H9 (cell line): ENCODE results near the gene C17orf75. TPM values are rescaled to one million over a fixed set of nuclear protein-coding genes. Genes with fewer than 3 reads are reported as not detected.

Source experiments
- DNase-seq: peaks from one replicate; pipeline ENCODE4 v3.0.0-alpha.2; 2017
- H2AFZ ChIP-seq: one replicate; pipeline ENCODE4 v1.6.1; 2013; ENCODE audit warnings: mild to moderate bottlenecking, low read length, control low read depth, moderate library complexity
- H2AK5ac ChIP-seq: 2 replicates; pipeline ENCODE4 v1.6.1; 2013; ENCODE audit warnings: low read length, control low read depth, mixed read lengths; ENCODE audit not compliant: insufficient read length
- H2BK120ac ChIP-seq: one replicate; pipeline ENCODE4 v1.6.1; 2013; ENCODE audit warnings: low read depth, mild to moderate bottlenecking, low read length, control low read depth, inconsistent platforms; ENCODE audit not compliant: poor library complexity, severe bottlenecking
- H2BK12ac ChIP-seq: 2 replicates; pipeline ENCODE4 v1.6.1; 2013; ENCODE audit warnings: low read length, control low read depth, mixed read lengths, low read depth; ENCODE audit not compliant: insufficient read length
- H2BK15ac ChIP-seq: 2 replicates; pipeline ENCODE4 v1.6.1; 2013; ENCODE audit warnings: low read depth, low read length, control low read depth
- H2BK20ac ChIP-seq: one replicate; pipeline ENCODE4 v1.6.1; 2013; ENCODE audit warnings: low read depth, mild to moderate bottlenecking, low read length, control low read depth, inconsistent platforms; ENCODE audit not compliant: poor library complexity, severe bottlenecking
- H2BK5ac ChIP-seq: 2 replicates; pipeline ENCODE4 v1.6.1; 2013; ENCODE audit warnings: low read length, control low read depth, mixed read lengths; ENCODE audit not compliant: insufficient read length
- H3K14ac ChIP-seq: 2 replicates; pipeline ENCODE4 v1.6.1; 2013; ENCODE audit warnings: low read length, control low read depth; ENCODE audit not compliant: insufficient read depth
- H3K18ac ChIP-seq: 2 replicates; pipeline ENCODE4 v1.6.1; 2013; ENCODE audit warnings: low read depth, mild to moderate bottlenecking, mixed read lengths, low read length, control low read depth; ENCODE audit not compliant: insufficient read length
- H3K23ac ChIP-seq: 2 replicates; pipeline ENCODE4 v1.6.1; 2013; ENCODE audit warnings: low read length, control low read depth, mixed read lengths, low read depth; ENCODE audit not compliant: insufficient read length
- H3K23me2 ChIP-seq: 2 replicates; pipeline ENCODE4 v1.6.1; 2013; ENCODE audit warnings: low read depth, mild to moderate bottlenecking, mixed read lengths, low read length, control low read depth; ENCODE audit not compliant: insufficient read length, poor library complexity, severe bottlenecking
- H3K27ac ChIP-seq: 2 replicates; pipeline ENCODE4 v1.5.1; 2013; ENCODE audit warnings: low read length, control low read depth, mixed read lengths, low read depth; ENCODE audit not compliant: insufficient read length
- H3K27me3 ChIP-seq: 2 replicates; pipeline ENCODE4 v1.6.1; 2013; ENCODE audit warnings: low read length, control low read depth, inconsistent platforms; ENCODE audit not compliant: insufficient read depth
- H3K4ac ChIP-seq: 2 replicates; pipeline ENCODE4 v1.6.1; 2013; ENCODE audit warnings: low read depth, mild to moderate bottlenecking, control low read depth, inconsistent platforms, low read length, moderate library complexity
- H3K4me1 ChIP-seq: 2 replicates; pipeline ENCODE4 v1.6.1; 2013; ENCODE audit warnings: low read length, control low read depth, inconsistent platforms; ENCODE audit not compliant: insufficient read depth
- H3K4me2 ChIP-seq: 2 replicates; pipeline ENCODE4 v1.6.1; 2013; ENCODE audit warnings: low read length, control low read depth, mixed read lengths; ENCODE audit not compliant: insufficient read length, insufficient read depth
- H3K56ac ChIP-seq: 2 replicates; pipeline ENCODE4 v1.6.1; 2013; ENCODE audit warnings: low read depth, mild to moderate bottlenecking, mixed read lengths, low read length, control low read depth; ENCODE audit not compliant: insufficient read length
- H3K79me1 ChIP-seq: 2 replicates; pipeline ENCODE4 v1.6.1; 2013; ENCODE audit warnings: low read depth, mild to moderate bottlenecking, moderate library complexity, low read length, control low read depth, inconsistent platforms; ENCODE audit not compliant: insufficient read depth, poor library complexity, severe bottlenecking
- H3K79me2 ChIP-seq: 2 replicates; pipeline ENCODE4 v1.6.1; 2013; ENCODE audit warnings: low read length, control low read depth, inconsistent platforms; ENCODE audit not compliant: insufficient read depth
- H3K9ac ChIP-seq: 2 replicates; pipeline ENCODE4 v1.6.1; 2013; ENCODE audit warnings: low read length, control low read depth, mixed read lengths; ENCODE audit not compliant: insufficient read length; ENCODE audit errors: extremely low read depth
- H3K9me3 ChIP-seq: one replicate; pipeline ENCODE4 v1.6.1; 2013; ENCODE audit warnings: low read depth, low read length, inconsistent platforms; ENCODE audit not compliant: control insufficient read depth
- H3T11ph ChIP-seq: one replicate; pipeline ENCODE4 v1.6.1; 2013; ENCODE audit warnings: mild to moderate bottlenecking, low read length, control low read depth, inconsistent platforms
- H4K20me1 ChIP-seq: one replicate; pipeline ENCODE4 v1.6.1; 2013; ENCODE audit not compliant: control insufficient read depth, insufficient read length, insufficient read depth
- H4K5ac ChIP-seq: 2 replicates; pipeline ENCODE4 v1.6.1; 2013; ENCODE audit warnings: low read depth, mild to moderate bottlenecking, mixed read lengths, low read length, control low read depth; ENCODE audit not compliant: insufficient read length
- H4K8ac ChIP-seq: replicated peaks from 2 replicates; pipeline ENCODE4 v1.6.1; 2013; ENCODE audit warnings: low read length, control low read depth, mixed read lengths, low read depth; ENCODE audit not compliant: insufficient read length
- H4K91ac ChIP-seq: 2 replicates; pipeline ENCODE4 v1.6.1; 2013; ENCODE audit warnings: low read depth, mild to moderate bottlenecking, moderate library complexity, mixed read lengths, low read length, control low read depth; ENCODE audit not compliant: insufficient read length
- H3K27ac Mint-ChIP-seq, 3 experiments: 2 replicates in 2 of 3; 3 replicates in 1 of 3; pipeline ENCODE4 v1.8.0; 2020 to 2021; ENCODE audit warnings: mixed read lengths in 3 of 3, mild to moderate bottlenecking in 1 of 3, moderate library complexity in 1 of 3
- H3K27me3 Mint-ChIP-seq: 2 replicates; pipeline ENCODE4 v1.8.0; 2021; ENCODE audit warnings: low read depth, mild to moderate bottlenecking, moderate library complexity, mixed read lengths
- H3K36me3 Mint-ChIP-seq, 3 experiments: 2 replicates in 2 of 3; 3 replicates in 1 of 3; pipeline ENCODE4 v1.8.0; 2020 to 2021; ENCODE audit warnings: low read depth in 3 of 3, mixed read lengths in 3 of 3; ENCODE audit not compliant: insufficient read depth in 1 of 3
- H3K4me1 Mint-ChIP-seq, 2 experiments: 2 replicates each; pipeline ENCODE4 v1.8.0; 2020; ENCODE audit warnings: mixed read lengths in 2 of 2
- H3K4me3 Mint-ChIP-seq, 2 experiments: 2 replicates in 1 of 2; 3 replicates in 1 of 2; pipeline ENCODE4 v1.8.0; 2020 to 2021; ENCODE audit warnings: mild to moderate bottlenecking in 2 of 2, mixed read lengths in 2 of 2, moderate library complexity in 1 of 2
- H3K9me3 Mint-ChIP-seq, 2 experiments: 2 replicates in 1 of 2; 3 replicates in 1 of 2; pipeline ENCODE4 v1.8.0; 2020; ENCODE audit warnings: mild to moderate bottlenecking in 2 of 2, mixed read lengths in 2 of 2, moderate library complexity in 1 of 2
- CTCF ChIP-seq: fragments of 200-600 bp; sonication (generic); conservative IDR thresholded peaks from 3 replicates; pipeline ENCODE4 v1.8.0; 2021; ENCODE audit warnings: antibody characterized with exemption, mild to moderate bottlenecking
- WGBS: extraction: QIAGEN DNeasy Blood & Tissue Kit; methylation state at CpG from one replicate; pipeline ENCODE4 v1.1.7; 2013; ENCODE audit warnings: missing lambda C conversion rate, low lambda C conversion rate, mixed read lengths; ENCODE audit not compliant: insufficient read length; ENCODE audit errors: extremely low coverage; 5-methylcytosine and 5-hydroxymethylcytosine counted together
- total RNA-seq: library from RNA; stranded (reverse); gene quantifications from 2 replicates; pipeline ENCODE4 v1.2.1, GENCODE V29; 2021

The C17orf75 gene
- total RNA-seq, 1 experiment from 2014 or later, result 40.4 TPM

- no peaks in the 10 kb centered on the region for H3K4me1 Mint-ChIP-seq
- no peak overlapping the region for H2BK12ac ChIP-seq
- H4K20me1 ChIP-seq, result no peaks in the 10 kb centered on the region
- H3K23ac ChIP-seq, result no peak overlapping the region
- H2BK120ac ChIP-seq, result no peak overlapping the region
- peaks cover 7 to 41% (median 36%) of the 10 kb centered on the region in 3 experiments; a peak in 6 of 7 replicates for H3K36me3 Mint-ChIP-seq
- DNase-seq, result no peak
- no peak overlapping the region for H3K4me2 ChIP-seq
- no peak overlapping the region for H3K27ac ChIP-seq
- H3K4ac ChIP-seq, result no peak overlapping the region
- no peak overlapping the region for H2AFZ ChIP-seq
- WGBS, result no CpG with 5 or more reads among the region's 3 CpGs
- no peak overlapping the region for H2BK5ac ChIP-seq
- H4K8ac ChIP-seq, result no peak overlapping the region
- H2BK20ac ChIP-seq, result no peak overlapping the region
- no peaks in the 10 kb centered on the region for H3K23me2 ChIP-seq
- H3K27me3 Mint-ChIP-seq, result no peaks in the 10 kb centered on the region
- no peaks in the 10 kb centered on the region for H3K79me1 ChIP-seq
- H3K9me3 ChIP-seq, result no peaks in the 10 kb centered on the region
- H3T11ph ChIP-seq, result no peak overlapping the region
- H3K9ac ChIP-seq, result no peak overlapping the region
- H2BK15ac ChIP-seq, result no peak overlapping the region
- H2AK5ac ChIP-seq, result no peak overlapping the region
- no peak for TF ChIP-seq CTCF
- no peak overlapping the region for H3K56ac ChIP-seq
- H3K14ac ChIP-seq, result no peak overlapping the region
- peak overlapping the region in 1 of 3 experiments; percentile 23; a peak in 1 of 7 replicates for H3K27ac Mint-ChIP-seq
- H4K5ac ChIP-seq, result no peak overlapping the region
- H3K9me3 Mint-ChIP-seq, result no peaks in the 10 kb centered on the region
- H3K27me3 ChIP-seq, result no peaks in the 10 kb centered on the region
- no peaks in the 10 kb centered on the region for H3K4me1 ChIP-seq
- no peak overlapping the region for H3K4me3 Mint-ChIP-seq
- no peaks in the 10 kb centered on the region for H3K79me2 ChIP-seq
- H4K91ac ChIP-seq, result no peak overlapping the region
- no peak overlapping the region for H3K18ac ChIP-seq
Observed at GRCh38 chr17:32331243-32332040, 10.5 kb downstream of the C17orf75 start.
